HFF-Myc (cell line): ENCODE data around the gene FUT9.

Source experiments
- DNase-seq: peaks from one replicate; pipeline ENCODE4 v3.0.0-alpha.2; 2011; ENCODE audit warnings: low read depth; ENCODE audit errors: extremely low read depth
- H3K4me3 ChIP-seq: replicated peaks from 2 replicates; pipeline ENCODE4 v1.5.1; 2011; ENCODE audit warnings: low read depth, mild to moderate bottlenecking, control low read depth, low read length
- CTCF ChIP-seq: IDR thresholded peaks from 2 replicates; pipeline ENCODE4 v1.5.1; 2012; ENCODE audit warnings: mild to moderate bottlenecking, low read depth, low read length, control low read depth; ENCODE audit errors: missing control alignments

Gene FUT9

GRCh38 chr6:95998133-95998532 is 17.6 kb upstream of the FUT9 start:
- no peak for TF ChIP-seq CTCF
- DNase-seq, result no peak
- H3K4me3 ChIP-seq, result no peak overlapping the region

- H3K4me3 ChIP-seq, result no peak overlapping the region
- no peak for TF ChIP-seq CTCF
- DNase-seq, result no peak
Observed at GRCh38 chr6:96001891-96002575, 13.7 kb upstream of the FUT9 start.

- no peak for DNase-seq
- no peak overlapping the region for H3K4me3 ChIP-seq
Observed at GRCh38 chr6:96002576-96002910, 13.2 kb upstream of the FUT9 start.

GRCh38 chr6:96002912-96003311 is 12.9 kb upstream of the FUT9 start:
- H3K4me3 ChIP-seq, result no peak overlapping the region
- no peak for DNase-seq
- no peak for TF ChIP-seq CTCF

More at GRCh38 chr6:96002576-96002910, 13.2 kb upstream of the FUT9 start:
- TF ChIP-seq CTCF, result no peak

- TF ChIP-seq CTCF, result no peak
- no peak for DNase-seq
- H3K4me3 ChIP-seq, result no peak overlapping the region
Observed at GRCh38 chr6:96007663-96008062, 8.1 kb upstream of the FUT9 start.

DNA sequence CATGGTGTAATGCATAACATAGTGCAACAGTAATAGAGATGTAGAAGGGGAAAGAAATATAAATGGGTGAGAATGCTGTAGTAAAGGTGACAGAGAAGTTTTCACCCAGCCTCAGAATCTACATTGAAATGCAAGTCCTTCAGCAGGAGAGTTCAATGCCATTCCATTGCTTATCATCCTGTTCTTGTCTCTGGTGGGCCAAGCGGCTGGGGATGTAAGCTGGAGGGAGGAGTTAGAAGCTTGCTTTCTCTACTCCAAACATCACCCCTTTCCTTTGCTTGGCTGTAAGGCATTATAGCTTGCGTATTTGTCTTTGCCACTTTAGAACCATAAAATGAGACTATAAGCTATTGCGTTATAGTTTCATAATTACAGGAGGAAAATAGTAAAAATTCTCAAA is 2.2 kb upstream of the FUT9 start:
- no peak overlapping the region for H3K4me3 ChIP-seq
- DNase-seq, result no peak
- TF ChIP-seq CTCF, result no peak
